Endothelial cell (in vitro differentiated cells): ENCODE data around the gene SEMA4G. TPM values are rescaled to one million over a fixed set of nuclear protein-coding genes. Genes with fewer than 3 reads are reported as not detected.

Experiments
- DNase-seq: peaks from one replicate; pipeline ENCODE4 v3.0.0; 2021; ENCODE audit warnings: low spot score
- H3K27ac Mint-ChIP-seq: one replicate; pipeline ENCODE4 v1.8.0; 2021; ENCODE audit warnings: mixed read lengths, inconsistent platforms; ENCODE audit not compliant: unreplicated experiment
- H3K27me3 Mint-ChIP-seq: one replicate; pipeline ENCODE4 v1.8.0; 2021; ENCODE audit warnings: mild to moderate bottlenecking, moderate library complexity, mixed read lengths, inconsistent platforms; ENCODE audit not compliant: unreplicated experiment
- H3K36me3 Mint-ChIP-seq: one replicate; pipeline ENCODE4 v1.8.0; 2021; ENCODE audit warnings: mild to moderate bottlenecking, low read depth, mixed read lengths, inconsistent platforms; ENCODE audit not compliant: unreplicated experiment
- H3K4me1 Mint-ChIP-seq: one replicate; pipeline ENCODE4 v1.8.0; 2021; ENCODE audit warnings: mild to moderate bottlenecking, mixed read lengths, inconsistent platforms; ENCODE audit not compliant: unreplicated experiment
- H3K4me3 Mint-ChIP-seq: one replicate; pipeline ENCODE4 v1.8.0; 2021; ENCODE audit warnings: mild to moderate bottlenecking, mixed read lengths, inconsistent platforms; ENCODE audit not compliant: unreplicated experiment
- H3K9me3 Mint-ChIP-seq: one replicate; pipeline ENCODE4 v1.8.0; 2021; ENCODE audit warnings: mixed read lengths, inconsistent platforms; ENCODE audit not compliant: unreplicated experiment
- CTCF ChIP-seq: fragments of 200-600 bp; sonication (generic); IDR thresholded peaks from one replicate; pipeline ENCODE4 v1.5.0; 2021; ENCODE audit warnings: antibody characterized with exemption; ENCODE audit not compliant: unreplicated experiment
- total RNA-seq: library from RNA; stranded (reverse); fragmentation: NEBNext Ultra II Directional; extraction: Animal tissue kit (Norgen Biotek cat#: 25700); gene quantifications from one replicate; pipeline ENCODE4 v1.2.1, GENCODE V29; 2021; ENCODE audit not compliant: unreplicated experiment

The SEMA4G gene
- total RNA-seq, 1 donor from 2014 or later = 8.0 TPM

- Mint-ChIP-seq H3K27ac (no peak overlapping the region), H3K4me3 (no peak overlapping the region), H3K36me3 (peaks cover 28% of the 10 kb centered on the region), H3K27me3 (peaks cover 11% of the 10 kb centered on the region), H3K9me3 (no peaks in the 10 kb centered on the region), H3K4me1 (no peaks in the 10 kb centered on the region)
- no peak for DNase-seq
- TF ChIP-seq CTCF = no peak
Observed at GRCh38 chr10:100980711-100981110, 11.4 kb downstream of the SEMA4G start.

GRCh38 chr10:100981178-100981772 is 12.0 kb downstream of the SEMA4G start:
- Mint-ChIP-seq H3K4me1 (no peaks in the 10 kb centered on the region), H3K36me3 (peaks cover 29% of the 10 kb centered on the region)

GRCh38 chr10:100982916-100983830 is 13.9 kb downstream of the SEMA4G start:
- Mint-ChIP-seq H3K27me3 (peaks cover 17% of the 10 kb centered on the region), H3K9me3 (no peaks in the 10 kb centered on the region), H3K4me3 (peak overlapping the region; percentile 73), H3K4me1 (peaks cover 11% of the 10 kb centered on the region), H3K36me3 (peaks cover 29% of the 10 kb centered on the region), H3K27ac (no peak overlapping the region)
- no peak for TF ChIP-seq CTCF
- no peak for DNase-seq

More at GRCh38 chr10:100981178-100981772, 12.0 kb downstream of the SEMA4G start:
- Mint-ChIP-seq H3K27ac (no peak overlapping the region), H3K4me3 (no peak overlapping the region), H3K27me3 (peaks cover 11% of the 10 kb centered on the region), H3K9me3 (no peaks in the 10 kb centered on the region)
- DNase-seq = no peak
- no peak for TF ChIP-seq CTCF

GRCh38 chr10:100983868-100984671 is 14.8 kb downstream of the SEMA4G start:
- H3K27ac Mint-ChIP-seq = no peak overlapping the region
- H3K36me3 Mint-ChIP-seq = peaks cover 27% of the 10 kb centered on the region
- peaks cover 17% of the 10 kb centered on the region for H3K27me3 Mint-ChIP-seq
- H3K9me3 Mint-ChIP-seq = no peaks in the 10 kb centered on the region
- DNase-seq = no peak
- no peak for TF ChIP-seq CTCF
- no peak overlapping the region for H3K4me3 Mint-ChIP-seq
- H3K4me1 Mint-ChIP-seq = peaks cover 12% of the 10 kb centered on the region
